Effector CD8-positive, alpha-beta T cell (primary cell): Measurements from ENCODE around the gene HNRNPD.
"Not testable (repeated sequence)": the region's sequence is repeated elsewhere in the genome, so short reads cannot be mapped to it uniquely, and the experiment has no call there.

Experiments used
- DNase-seq: peaks from one replicate; lab custom pipeline; 2025; lab: John Stamatoyannopoulos, UW
- total RNA-seq, 4 experiments: gene quantifications; one replicate each; lab custom pipeline; 2026; lab: John Stamatoyannopoulos, UW

Gene HNRNPD, protein sequence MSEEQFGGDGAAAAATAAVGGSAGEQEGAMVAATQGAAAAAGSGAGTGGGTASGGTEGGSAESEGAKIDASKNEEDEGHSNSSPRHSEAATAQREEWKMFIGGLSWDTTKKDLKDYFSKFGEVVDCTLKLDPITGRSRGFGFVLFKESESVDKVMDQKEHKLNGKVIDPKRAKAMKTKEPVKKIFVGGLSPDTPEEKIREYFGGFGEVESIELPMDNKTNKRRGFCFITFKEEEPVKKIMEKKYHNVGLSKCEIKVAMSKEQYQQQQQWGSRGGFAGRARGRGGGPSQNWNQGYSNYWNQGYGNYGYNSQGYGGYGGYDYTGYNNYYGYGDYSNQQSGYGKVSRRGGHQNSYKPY
- 58.2 to 106 (median 91.3) reads per million in 4 experiments for total RNA-seq

DNA sequence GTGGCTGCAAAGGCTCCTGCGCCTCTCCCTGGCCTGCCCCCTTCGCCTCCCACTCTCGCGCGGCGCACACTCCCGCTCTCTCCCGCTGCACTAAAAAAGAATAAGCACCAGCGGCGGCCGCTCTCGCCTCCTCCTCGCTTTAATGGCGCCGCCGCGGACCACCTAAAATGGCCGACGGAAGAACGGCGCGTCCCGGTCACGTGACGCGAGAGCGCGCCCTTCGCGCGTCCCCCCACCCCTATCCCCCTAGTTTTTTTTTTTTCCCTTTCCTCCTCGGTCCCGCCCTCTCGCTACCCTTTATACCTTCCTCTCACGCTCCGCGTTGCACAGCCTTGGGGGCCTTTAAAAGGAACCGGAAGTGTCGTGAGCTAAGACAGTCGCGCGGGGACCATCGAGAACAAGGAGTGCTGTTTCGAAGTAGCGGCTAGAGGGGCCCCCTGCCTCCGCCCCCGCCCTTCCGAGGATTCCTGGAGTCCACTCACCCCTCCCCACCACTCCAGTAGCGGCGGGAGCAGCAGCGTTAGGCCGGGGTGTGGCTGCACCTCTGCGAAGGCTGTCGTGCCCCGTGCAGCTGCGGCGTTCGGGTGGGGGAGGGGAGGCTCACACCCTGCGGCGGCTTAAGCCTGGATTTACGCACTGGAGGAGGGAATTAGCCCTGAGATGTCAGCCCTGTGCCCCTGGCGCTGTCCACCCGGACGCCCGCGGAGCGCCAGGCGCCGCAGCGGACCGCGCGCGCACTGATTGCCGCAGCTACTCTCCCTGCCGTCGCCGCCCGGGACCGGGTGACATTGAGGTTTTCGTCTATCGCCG lies at the start of gene HNRNPD:
TSS of gene HNRNPD (minus strand) at position 176 of the 810 bp plus-strand sequence. CDS start 313 bp downstream, outside the sequence.
- peak; percentile 88 for DNase-seq

DNA sequence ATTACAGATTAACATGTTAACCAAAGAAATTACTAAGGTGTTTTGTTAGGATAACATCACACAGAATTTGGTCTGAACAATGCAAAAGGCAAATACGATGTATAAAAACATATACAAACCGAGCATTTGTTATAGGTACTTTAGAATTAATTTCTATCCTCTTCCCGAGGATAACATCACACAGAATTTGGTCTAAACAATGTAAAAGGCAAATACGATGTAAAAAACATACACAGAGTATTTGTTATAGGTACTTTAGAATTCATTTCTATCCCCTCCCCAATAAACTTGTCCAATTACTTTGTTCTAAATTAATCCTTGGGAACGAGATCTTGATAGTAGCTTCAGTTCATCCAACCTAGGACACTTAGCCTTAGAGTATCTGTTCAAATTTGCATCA lies 48.8 kb upstream of the HNRNPD start:
- no peak for DNase-seq

DNA sequence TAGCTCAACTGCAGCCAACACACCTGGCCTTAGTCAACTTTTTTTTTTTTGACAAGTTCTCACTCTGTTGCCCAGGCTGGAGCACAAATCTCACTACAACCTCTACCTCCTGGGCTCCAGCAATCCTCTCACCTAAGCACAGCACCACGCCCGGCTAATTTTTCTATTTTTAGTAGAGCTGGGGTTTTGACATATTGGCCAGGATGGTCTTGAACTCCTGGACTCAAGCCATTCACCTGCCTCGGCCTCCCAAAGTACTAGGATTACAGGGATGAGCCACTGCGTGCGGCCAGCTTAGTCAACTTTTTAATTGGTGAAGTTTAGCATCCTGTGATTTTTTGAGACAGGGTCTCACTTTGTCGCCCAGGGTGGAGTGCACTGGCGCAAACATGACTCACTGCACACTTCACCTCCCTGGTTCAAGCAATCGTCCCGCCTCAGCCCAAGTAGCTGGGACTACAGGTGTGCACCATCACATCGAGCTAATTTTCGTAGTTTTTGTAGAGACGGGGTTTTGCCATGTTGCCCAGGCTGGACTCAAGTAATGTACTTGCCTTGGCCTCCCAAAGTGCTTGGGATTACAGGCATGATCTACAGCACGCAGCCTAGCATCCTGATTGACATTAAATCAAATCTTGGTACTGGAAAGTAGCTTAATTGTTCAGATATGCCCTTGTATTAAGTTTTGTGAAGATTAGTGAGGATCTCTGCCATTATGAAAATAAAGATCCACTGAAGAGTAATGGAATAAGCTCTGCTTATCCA lies 48.2 kb upstream of the HNRNPD start:
- no peak for DNase-seq

DNA sequence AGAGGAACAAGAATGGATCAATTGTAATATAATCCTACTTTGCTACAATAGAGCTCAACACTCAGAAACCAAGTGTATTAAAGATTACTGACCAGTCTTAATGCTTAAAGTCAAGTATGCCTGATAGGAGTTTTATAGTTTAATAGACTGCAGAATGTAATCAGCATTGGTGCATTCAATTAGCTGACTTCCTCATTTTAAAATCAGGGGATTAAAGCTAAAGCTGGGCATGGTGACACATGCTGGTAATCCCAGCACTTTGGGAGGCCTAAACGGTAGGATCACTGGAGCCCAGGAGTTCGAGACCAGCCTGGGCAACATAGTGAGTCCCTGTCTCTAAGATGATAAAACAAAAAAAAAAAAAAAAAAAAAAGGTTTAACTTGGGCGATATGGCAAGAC lies 45.7 kb upstream of the HNRNPD start:
- no peak for DNase-seq

DNA sequence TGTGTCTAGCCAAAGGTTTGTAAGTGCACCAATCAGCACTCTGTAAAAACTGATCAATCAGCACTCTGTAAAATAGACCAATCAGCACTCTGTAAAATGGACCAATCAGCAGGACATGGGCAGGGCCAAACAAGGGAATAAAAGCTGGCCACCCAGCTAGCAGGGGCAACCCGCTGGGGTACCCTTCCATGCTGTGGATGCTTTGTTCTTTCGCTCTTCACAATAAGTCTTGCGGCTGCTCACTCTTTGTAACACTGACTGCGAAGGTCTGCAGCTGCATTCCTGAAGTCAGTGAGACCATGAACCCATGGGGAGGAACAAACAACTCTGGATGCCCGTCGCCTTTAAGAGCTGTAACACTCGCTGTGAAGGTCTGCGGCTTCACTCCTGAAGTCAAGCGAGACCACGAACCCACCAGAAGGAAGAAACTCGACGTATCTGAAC lies 42.2 kb upstream of the HNRNPD start:
- DNase-seq = no peak

DNA sequence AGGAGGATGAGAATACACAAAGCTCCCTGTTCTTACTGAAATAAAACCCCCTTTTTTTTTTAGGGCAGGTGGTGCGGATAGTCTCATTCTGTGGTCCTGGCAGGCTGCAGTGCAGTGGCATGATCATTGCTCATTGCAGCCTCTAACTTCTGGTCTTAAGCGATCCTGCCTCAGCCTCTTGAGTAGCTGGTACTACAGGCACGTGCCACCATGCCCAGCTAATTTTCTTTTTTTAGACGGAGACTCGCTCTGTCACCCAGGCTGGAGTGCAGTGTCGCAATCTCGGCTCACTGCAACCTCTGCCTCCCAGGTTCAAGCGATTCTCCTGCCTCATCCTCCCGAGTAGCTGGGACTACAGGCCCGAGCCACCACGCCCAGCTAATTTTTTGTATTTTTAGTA lies 41.3 kb upstream of the HNRNPD start:
- DNase-seq = not testable (repeated sequence)

DNA sequence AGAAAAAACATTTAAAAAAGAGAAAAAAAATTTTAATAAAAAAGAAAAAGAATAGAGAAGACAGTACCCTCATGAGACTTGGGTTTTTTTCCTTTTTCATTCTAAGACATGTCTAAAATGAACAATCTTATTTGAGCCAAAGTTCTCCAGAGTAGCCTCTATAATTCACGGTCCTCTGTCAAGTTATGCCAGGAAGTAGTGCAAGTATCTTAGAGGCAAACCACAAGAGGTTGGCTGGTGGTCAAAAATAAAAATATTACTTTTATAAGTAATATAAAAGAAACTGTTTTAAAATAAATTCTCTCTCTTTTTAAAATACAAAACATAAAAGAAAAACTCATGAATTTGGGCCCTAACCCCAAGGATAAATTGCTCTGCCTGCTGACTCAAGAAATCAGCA lies 29.9 kb upstream of the HNRNPD start:
- DNase-seq = no peak

DNA sequence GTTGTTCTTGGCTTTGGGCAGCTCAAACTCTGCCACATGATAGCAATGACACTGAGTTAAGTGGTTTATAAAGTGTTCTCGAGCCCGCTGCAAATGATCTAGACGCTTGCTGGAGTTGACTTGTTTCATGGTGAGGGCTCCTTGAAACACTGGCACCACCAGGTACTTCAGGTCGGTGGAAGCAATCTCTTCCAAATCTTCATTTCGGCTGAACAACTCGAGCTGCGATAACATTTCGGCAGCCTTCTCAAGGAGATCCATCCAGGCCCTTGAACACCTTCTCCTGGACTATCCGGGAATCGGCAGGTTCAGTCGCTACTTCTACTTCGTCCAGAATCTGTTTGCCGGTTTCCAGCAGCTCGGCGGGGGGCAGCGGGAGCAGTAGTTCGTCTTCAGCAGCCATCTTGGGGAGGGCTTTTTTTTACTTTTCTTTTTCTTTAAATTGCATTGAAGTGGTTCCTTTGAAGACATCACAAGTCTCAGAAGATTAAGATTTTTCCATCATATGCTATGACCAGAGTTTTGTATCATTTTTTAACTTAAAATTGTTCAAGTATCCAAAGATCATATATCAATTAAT lies 28.5 kb upstream of the HNRNPD start:
- DNase-seq = no peak

DNA sequence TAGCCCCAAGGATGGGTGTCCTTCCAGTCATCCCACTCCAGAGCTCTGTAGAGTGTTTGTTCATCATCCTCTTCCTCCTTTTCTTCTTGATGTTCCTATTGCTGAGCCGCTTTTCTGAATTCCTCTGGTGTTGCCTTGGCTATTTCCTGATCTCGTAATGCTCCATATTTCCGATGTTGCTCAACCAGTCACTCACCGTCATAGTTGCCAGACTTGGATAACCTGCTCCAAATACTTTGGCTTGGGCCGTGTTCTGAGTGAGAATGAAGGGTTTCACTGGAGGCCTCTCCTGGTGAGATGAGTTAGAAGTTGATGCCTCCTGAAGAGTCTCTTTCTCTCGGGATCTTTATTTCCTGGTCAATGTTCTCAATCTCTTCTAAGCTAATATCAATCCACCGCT lies 27.8 kb upstream of the HNRNPD start:
- no peak for DNase-seq

DNA sequence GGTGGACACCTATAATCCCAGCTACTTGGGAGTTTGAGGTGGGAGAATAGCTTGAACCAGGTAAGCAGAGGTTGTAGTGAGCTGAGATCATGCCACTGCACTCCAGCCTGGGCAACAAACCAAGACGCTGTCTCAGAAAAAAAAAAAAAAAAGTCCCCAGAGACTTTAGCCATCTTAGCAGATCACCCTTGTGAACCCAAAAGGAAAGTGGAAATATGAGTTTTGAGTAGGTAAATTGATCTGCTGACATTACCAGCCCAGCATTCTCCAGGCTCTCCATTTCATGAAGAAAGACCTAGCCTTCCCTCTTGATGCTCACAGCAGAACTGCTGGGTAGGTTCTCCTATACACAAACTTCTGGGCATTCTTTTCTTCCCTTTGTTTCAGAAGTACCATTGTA lies 24.5 kb upstream of the HNRNPD start:
- no peak for DNase-seq

DNA sequence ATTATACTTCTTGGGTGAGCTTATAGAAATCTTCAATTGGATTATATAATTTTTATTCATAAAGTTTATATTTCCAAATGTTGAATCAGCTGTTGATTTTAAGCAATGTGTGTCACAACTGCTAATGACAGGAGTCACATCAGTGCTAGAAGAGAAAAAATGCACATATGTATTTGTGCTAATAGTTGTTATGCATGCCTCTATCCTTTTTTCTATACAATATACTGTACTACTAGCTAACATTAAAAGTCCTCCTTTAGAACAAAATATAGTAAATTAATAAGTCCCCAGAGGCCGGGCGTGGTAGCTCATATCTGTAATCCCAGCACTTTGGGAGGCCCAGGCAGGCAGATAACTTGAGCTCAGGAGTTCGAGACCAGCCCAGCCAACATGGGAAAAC lies 23.7 kb upstream of the HNRNPD start:
- DNase-seq = no peak

DNA sequence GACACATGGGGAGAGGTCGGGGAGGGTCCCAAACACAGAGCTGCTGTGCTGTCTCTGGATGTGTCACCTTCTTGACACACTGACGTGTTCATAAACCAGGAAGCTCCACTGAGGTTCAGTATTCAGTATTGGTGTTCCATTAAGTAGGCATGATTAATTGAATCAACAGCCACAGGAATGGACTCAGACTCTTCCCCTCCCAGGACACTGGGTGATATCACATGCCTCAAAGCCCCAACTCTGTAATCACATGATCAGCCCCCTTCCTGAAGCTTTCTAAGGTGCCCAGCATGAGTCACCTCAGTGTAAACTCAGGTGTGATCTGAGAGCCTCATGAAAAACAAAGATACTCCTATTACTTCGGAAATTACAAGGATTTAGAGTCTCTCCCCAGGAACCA lies 21.1 kb upstream of the HNRNPD start:
- DNase-seq = no peak

DNA sequence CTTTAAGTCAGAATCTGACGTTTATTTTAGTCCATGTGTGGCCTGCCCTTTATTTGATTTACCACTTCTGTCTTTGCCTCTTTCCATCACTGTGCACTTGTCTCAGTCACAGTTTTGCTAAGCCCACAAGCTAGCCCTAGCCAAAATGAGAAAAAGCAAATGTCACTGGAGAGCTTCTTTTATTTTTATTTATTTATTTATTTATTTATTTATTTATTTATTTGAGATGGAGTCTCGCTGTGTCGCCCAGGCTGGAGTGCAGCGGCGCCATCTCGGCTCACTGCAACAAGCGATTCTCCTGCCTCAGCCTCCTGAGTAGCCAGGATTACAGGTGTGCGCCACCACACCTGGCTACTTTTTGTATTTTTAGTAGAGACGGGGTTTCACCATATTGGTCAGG lies 16.3 kb upstream of the HNRNPD start:
- not testable (repeated sequence) for DNase-seq

DNA sequence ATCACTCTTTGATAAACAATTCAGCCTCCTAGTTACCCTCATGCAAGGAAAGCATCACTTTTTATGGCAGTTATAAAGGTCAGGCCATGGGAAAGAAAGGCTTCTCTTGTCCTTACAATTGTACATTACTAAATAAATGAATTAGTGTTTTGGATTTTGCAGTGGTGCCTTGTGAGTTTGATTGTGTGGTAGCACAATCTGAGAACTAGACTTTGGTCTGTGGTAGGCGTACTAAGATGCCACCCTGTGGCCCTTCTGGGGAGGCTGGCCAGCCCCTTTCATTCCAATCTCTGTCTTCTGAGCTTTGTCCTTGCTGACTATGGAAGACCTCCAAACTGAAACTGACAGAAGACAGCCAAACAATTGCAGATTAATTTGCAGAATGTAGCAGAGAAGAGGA lies 14.6 kb upstream of the HNRNPD start:
- DNase-seq = no peak

DNA sequence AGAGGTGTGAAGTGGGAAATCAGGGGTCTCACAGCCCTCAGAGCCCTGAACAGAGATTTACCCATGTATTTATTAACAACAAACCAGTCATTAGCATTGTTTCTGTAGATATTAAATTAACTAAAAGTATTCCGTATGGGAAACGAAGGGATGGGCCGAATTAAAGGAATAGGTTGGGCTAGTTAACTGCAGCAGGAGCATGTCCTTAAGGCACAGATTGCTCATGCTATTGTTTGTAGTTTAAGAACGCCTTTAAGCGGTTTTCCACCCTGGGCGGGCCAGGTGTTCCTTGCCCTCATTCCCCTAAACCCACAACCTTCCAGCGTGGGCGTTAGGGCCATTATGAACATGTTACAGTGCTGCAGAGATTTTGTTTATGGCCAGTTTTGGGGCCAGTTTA lies 12.5 kb upstream of the HNRNPD start:
- DNase-seq = not testable (repeated sequence)

DNA sequence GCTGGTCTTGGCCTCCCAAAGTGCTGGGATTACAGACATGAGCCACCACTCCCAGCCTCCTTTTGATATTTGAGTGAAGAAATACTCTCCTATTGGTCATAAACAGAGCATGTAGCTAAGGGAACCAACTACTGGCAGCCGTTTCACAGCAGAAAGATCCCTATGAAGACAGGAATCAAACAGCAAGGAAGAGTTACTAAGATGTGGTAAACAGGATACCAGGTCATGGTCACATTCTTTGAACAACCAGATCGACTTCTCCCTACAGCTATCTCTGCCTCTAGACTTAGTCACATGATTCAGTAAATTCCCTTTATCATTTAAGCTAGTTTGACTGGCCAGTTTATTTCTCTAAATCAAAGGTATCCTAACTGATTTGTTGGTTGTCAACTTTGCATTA lies 9.0 kb upstream of the HNRNPD start:
- no peak for DNase-seq

DNA sequence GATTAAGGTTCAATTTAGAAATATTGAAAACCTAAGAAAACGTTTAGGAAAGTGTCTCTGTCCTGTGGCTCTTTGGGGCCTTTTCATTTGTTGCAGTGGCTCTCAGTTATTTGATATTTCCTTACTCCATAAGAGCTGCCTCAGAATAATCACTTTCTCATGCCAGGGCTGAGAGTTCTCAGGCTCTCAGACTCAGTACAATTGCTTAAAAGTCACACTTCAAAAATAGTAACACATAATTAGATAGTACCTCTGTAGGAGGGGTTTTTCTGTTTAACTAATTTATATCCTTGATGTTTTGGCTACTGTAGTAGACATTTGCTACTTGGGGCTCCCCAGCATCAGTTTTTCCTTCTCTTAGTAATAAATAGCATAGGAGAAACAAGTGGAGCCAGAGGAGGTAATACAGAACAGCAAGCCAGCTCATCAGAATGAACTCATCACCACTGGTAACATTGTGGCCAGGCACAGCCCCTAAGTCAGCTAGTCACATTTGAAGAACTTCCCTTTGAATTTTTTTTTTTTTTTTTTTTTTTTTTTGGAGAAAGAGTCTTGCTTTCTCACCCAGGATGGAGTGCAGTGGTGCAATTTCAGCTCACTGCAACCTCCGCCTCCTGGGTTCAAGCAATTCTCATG lies 8.0 kb upstream of the HNRNPD start:
- no peak for DNase-seq

DNA sequence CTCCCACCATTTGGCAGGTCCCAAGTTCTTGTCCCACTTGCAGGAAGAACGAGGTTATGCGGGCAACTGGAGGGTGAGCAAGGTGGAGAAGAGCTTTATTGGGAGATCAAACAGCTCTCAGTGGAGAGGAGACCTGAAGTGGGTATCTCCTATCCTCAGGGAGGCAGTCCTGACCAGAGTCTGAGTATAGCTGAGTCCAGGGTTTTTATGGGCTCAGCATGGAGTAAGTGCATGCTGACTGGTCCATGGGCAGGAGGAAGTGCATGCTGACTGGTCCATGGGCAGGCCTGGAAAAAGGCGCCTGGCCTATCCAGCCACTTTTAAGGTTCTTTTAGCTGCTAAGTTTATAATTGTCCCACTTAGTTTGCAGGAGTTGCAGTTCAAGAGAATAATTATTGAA lies 7.4 kb upstream of the HNRNPD start:
- no peak for DNase-seq

DNA sequence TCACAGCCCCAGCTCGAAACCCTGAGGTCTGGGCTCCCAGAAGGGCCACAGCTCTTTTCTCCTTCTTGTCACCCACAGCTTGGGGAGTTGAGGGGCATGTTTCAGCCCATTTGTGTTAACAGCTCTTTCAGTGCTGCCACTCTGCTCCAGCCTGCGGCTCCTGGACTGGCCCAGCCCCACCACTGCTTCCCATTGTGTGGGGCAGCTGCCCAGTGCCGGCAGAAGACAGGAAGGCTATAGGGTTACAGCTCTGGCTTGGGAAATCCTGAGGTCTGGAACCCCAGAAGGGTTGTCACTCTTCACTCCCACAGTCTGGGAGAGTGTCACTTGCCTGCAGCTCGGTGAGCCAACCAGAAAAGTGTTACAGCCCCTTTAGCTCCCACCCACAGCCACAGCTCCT lies 7.0 kb upstream of the HNRNPD start:
- no peak for DNase-seq

DNA sequence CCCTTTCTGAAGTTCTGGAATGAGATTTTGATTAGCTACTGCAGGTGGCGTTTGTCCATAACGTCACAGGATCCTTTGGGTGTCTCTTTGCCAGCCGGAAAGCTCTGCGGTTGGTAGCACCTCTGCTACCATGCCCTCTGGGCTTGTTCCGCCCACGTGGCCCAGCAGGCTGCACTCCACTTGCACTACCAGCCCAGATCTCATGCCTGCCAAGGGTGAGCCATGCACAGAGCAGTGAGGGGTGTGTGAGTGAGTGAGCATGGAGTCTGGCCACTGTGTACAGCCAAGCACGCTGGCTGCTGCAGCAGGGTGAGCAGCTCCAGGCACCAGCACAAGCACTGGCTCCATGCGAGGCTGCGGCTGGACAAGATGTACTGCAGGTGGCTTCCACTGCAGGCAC lies 6.6 kb upstream of the HNRNPD start:
- no peak for DNase-seq

DNA sequence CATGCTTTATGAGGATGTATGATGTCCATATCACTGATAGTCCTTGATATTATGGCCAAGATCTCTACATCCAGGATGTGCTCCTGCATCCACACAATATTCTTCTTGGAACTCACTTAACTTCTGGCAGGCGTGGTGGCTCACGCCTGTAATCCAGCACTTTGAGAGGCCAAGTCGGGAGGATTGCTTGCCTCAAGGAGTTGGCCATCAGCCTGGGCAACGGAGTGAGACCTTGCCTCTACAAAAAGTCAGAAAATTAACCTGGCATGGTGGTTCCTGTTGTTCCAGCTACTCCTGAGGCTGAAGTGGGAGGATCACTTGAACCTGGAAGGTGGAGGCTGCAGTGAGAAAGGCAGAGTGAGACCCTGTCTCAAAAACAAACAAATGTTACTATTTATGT lies 2.3 kb upstream of the HNRNPD start:
- no peak for DNase-seq

DNA sequence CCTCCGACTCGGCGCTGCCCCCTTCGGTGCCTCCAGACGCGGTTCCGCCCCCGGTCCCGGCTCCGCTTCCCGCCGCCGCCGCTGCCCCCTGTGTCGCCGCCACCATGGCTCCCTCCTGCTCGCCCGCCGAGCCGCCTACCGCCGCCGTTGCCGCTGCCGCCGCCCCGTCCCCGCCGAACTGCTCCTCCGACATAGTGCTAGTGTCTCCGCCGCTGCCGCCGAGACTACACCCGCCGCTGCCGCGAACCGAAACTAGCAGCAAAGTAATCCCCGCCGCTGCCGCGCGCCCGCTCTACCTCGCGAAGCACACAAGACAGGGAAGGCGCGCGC lies 340 bp downstream of the HNRNPD start:
- DNase-seq = no peak
